ENCODE data around the gene TTC34. TPM values are rescaled to one million over a fixed set of nuclear protein-coding genes. Genes with fewer than 3 reads are reported as not detected.

Gene TTC34
- total RNA-seq, 1 donor from 2014 or later = 3.6 TPM

DNA sequence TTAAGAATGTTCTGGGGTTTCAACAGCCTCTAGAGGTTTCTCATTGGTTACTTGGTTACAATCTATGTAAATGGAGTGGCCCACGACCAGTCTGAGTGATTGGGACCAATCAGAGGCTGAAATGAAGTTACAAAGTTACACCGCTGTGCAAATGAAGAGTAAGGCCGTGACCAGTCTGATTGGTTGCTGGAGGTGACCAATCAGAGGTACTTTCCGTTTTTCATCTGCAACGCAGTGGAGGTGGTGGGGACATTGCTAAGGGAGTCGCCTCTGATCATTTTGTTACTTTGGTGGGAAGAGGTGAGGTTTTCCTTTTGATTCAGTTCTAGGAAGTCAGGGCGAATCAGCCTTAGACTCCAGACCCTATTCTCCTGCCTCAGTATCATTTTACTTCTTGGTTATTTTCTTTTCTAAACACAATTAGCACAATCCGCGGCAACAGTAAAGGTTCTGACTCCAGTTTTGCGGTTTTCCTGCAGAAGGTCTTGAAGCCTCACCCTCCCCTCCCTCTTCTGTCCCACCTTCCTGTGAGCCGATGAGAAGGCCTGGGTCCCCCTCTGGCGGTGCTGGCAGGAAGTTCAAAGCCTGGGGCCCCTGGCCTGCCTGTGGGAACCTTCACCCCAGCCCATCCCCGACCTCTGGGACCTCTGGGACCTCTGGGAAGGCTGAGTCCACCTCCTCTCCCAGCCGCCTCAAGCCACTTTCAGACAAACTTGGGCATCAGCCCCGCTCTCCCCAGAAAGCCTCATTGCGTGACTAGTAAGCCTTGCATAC lies 38.7 kb upstream of the TTC34 start:
- no peaks in the 10 kb centered on the region for H3K4me1 Mint-ChIP-seq
- H3K27me3 Mint-ChIP-seq (ENCODE audit: low read depth) = no peaks in the 10 kb centered on the region
- peaks cover 67% of the 10 kb centered on the region for H3K9me3 Mint-ChIP-seq
- H3K27ac Mint-ChIP-seq = no peak overlapping the region
- TF ChIP-seq, protein P1, sequence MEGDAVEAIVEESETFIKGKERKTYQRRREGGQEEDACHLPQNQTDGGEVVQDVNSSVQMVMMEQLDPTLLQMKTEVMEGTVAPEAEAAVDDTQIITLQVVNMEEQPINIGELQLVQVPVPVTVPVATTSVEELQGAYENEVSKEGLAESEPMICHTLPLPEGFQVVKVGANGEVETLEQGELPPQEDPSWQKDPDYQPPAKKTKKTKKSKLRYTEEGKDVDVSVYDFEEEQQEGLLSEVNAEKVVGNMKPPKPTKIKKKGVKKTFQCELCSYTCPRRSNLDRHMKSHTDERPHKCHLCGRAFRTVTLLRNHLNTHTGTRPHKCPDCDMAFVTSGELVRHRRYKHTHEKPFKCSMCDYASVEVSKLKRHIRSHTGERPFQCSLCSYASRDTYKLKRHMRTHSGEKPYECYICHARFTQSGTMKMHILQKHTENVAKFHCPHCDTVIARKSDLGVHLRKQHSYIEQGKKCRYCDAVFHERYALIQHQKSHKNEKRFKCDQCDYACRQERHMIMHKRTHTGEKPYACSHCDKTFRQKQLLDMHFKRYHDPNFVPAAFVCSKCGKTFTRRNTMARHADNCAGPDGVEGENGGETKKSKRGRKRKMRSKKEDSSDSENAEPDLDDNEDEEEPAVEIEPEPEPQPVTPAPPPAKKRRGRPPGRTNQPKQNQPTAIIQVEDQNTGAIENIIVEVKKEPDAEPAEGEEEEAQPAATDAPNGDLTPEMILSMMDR (IDR thresholded peaks at IDR 0.05; ENCODE audit: unreplicated experiment) = no peak
- H3K4me3 Mint-ChIP-seq = no peak overlapping the region
- H3K36me3 Mint-ChIP-seq = peaks cover 8% of the 10 kb centered on the region
- no peak for DNase-seq (ENCODE audit: low spot score in 2 of 2, unreplicated experiment in 2 of 2)

DNA sequence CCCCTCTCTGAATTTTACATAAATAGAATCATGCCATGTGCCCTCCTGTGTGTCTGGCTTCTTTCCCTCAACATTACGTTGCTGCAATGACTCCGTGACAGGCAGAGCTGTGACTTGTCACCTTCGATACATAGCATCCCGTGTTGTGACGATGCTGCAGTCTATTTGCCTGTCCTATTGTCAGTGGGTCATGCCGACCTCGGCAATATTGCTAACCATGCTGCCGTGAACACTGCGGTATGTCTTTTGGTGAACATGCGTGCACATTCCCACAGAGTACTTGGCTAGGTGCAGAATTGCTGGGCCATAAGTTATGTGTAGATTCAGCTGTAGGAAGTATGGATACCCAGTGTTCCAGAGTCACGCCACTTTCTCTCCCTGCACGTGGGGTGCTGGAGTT lies 36.3 kb upstream of the TTC34 start:
- H3K4me3 Mint-ChIP-seq = no peak overlapping the region
- no peak for DNase-seq (ENCODE audit: low spot score in 2 of 2, unreplicated experiment in 2 of 2)

DNA sequence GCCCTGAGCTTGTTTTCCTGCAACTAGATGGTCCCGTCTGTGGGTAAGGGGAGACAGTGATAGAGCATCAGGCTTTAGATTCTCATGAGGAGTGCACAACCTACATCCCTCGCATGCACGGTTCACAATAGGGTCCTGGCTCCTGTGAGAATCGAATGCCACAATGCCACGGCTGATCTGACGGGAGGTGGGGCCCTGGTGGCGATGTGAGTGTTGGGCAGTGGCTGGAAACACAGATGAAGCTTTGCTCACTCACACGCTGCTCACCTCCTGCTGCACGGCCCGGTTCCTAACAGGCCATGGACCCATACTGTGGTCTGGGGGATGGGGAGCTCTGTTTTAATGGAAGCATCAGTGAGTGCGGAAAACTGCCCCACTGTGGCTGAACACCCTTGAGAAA lies 35.8 kb upstream of the TTC34 start:
- Mint-ChIP-seq H3K4me1 (no peaks in the 10 kb centered on the region), H3K4me3 (no peak overlapping the region), H3K27me3 (ENCODE audit: low read depth) (no peaks in the 10 kb centered on the region), H3K27ac (no peak overlapping the region), H3K36me3 (peaks cover 2% of the 10 kb centered on the region), H3K9me3 (peaks cover 46% of the 10 kb centered on the region)
- TF ChIP-seq, protein P1 (IDR thresholded peaks at IDR 0.05; ENCODE audit: unreplicated experiment) = no peak
- no peak for DNase-seq (ENCODE audit: low spot score in 2 of 2, unreplicated experiment in 2 of 2)

More for the DNA sequence above, 36.3 kb upstream of the TTC34 start:
- H3K4me1 Mint-ChIP-seq = no peaks in the 10 kb centered on the region
- H3K27me3 Mint-ChIP-seq (ENCODE audit: low read depth) = no peaks in the 10 kb centered on the region
- H3K9me3 Mint-ChIP-seq = peaks cover 49% of the 10 kb centered on the region
- H3K36me3 Mint-ChIP-seq = no peaks in the 10 kb centered on the region
- no peak overlapping the region for H3K27ac Mint-ChIP-seq
- TF ChIP-seq, protein P1 (IDR thresholded peaks at IDR 0.05; ENCODE audit: unreplicated experiment) = no peak

DNA sequence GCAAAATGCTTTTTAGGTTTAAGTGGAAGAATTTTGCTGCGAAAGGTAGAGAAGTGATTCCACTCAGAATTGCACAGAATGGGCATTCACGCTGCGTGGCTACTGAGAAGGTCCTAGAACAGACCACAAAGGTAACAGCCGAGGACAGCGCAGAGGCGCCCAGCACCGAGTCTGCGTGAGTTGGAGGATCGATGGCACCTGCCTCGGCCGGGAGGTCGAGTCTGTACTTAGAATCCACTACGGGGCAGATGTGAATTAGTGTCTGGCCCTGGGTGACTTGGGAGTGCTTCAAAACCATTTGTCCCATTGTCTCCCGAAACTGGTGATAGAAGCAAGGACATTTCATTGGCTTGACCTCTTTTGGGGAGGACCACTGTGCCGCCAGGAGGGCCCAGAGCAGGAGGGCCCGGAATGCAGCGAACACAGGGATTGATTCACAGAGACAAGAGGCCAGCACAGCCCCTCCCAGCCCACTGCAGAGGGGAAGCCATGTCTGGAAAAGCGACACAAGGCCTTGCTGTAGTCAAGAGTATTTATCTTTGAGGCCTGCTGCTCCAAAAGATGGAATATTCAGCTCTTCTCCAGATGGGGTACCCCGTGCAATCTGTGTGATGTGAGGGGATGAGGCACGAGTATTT lies 35.0 kb upstream of the TTC34 start:
- Mint-ChIP-seq H3K27ac (no peak overlapping the region), H3K27me3 (ENCODE audit: low read depth) (no peaks in the 10 kb centered on the region), H3K4me1 (no peaks in the 10 kb centered on the region), H3K36me3 (peaks cover 3% of the 10 kb centered on the region), H3K9me3 (peaks cover 40% of the 10 kb centered on the region), H3K4me3 (no peak overlapping the region)
- no peak for DNase-seq (ENCODE audit: low spot score in 2 of 2, unreplicated experiment in 2 of 2)
- TF ChIP-seq, protein P1 (IDR thresholded peaks at IDR 0.05; ENCODE audit: unreplicated experiment) = no peak

DNA sequence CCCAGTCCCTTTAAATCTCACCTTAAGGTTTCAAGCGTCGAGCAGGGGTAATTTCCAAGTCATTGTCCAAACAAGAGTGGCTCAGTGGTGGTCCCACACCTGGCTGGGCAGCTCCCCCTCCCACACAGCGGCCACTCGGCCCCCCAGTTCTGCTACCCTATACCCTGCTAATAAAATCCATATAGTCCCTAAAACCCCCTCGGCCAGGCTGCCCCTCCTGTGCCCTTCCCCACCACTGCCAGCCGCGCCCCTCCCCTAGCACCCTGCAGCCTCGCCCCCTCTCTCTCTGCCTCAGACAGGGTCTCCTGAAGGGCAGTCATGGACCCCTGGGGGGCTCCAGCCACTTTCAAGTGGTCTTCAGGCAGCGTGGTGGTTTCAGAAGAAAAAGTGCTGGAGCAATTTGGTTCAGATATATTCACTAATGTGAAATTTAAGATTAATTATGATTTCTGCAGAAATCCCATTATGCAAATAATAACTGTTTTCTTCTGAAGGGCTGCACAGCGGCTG lies 34.2 kb upstream of the TTC34 start:
- no peaks in the 10 kb centered on the region for H3K27me3 Mint-ChIP-seq (ENCODE audit: low read depth)
- H3K9me3 Mint-ChIP-seq = peaks cover 32% of the 10 kb centered on the region
- H3K27ac Mint-ChIP-seq = no peak overlapping the region
- no peak for DNase-seq (ENCODE audit: low spot score in 2 of 2, unreplicated experiment in 2 of 2)
- H3K4me1 Mint-ChIP-seq = no peaks in the 10 kb centered on the region
- H3K36me3 Mint-ChIP-seq = peaks cover 3% of the 10 kb centered on the region
- H3K4me3 Mint-ChIP-seq = no peak overlapping the region
- TF ChIP-seq, protein P1 (IDR thresholded peaks at IDR 0.05; ENCODE audit: unreplicated experiment) = no peak

Measured in mesothelial cell of epicardium (in vitro differentiated cells).